ENCODE measurements around the gene TEAD3. TPM values are rescaled to one million over a fixed set of nuclear protein-coding genes. Genes with fewer than 3 reads are reported as not detected.

The TEAD3 gene
- total RNA-seq, 1 experiment from 2014 or later: 27.0 TPM

DNA sequence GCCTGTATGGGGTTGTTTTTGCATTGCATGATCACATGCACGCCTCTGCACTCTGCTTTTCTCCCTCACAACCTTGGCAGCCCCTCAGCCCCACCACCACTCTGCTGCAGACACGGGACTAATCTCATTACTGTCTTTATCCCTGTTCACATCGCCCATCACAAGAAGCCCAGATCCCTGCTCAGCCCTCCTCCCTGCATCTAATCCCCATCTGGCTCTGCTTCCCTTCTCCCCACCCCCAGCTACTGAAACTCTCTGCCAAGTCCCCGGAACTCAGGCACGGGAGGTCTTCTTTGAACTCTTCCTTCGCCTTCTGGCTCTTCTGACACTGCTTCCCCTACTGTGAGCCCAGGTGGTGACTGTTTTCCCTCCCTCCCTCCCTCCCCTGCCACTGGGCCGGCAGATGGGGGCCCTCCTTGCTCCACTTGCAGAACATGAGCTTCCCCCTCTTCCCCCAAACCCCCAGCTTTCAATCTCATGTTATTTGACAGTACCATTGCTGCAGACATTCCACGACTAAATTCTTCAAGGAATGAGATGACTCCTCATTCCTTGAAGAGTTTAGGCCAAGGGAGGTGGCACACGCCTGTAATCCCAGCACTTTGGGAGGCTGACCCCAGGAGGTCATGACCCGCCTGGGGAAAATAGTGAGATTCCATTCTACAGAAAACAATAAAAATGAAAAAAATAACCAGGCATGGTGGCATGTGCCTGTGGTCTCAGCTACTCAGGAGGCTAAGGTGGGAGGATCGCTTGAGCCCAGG, 37.7 kb upstream of the TEAD3 start:
- Mint-ChIP-seq H3K9me3 (no peaks in the 10 kb centered on the region; a peak in 1 of 5 replicates), H3K4me3 (peak overlapping the region in 1 of 2 experiments; percentile 13; a peak in 2 of 5 replicates), H3K27me3 (ENCODE audit: low read depth) (no peaks in the 10 kb centered on the region; the same call in 1 of the 2 replicates), H3K4me1 (peaks cover 17 to 32% of the 10 kb centered on the region in 2 experiments), H3K27ac (peak overlapping the region in 2 of 3 experiments; percentile 49 to 53; a peak in 4 of 7 replicates), H3K36me3 (ENCODE audit: insufficient read depth in 1 of 3, low read depth in 3 of 3) (no peaks in the 10 kb centered on the region)
- TF ChIP-seq, protein P1, sequence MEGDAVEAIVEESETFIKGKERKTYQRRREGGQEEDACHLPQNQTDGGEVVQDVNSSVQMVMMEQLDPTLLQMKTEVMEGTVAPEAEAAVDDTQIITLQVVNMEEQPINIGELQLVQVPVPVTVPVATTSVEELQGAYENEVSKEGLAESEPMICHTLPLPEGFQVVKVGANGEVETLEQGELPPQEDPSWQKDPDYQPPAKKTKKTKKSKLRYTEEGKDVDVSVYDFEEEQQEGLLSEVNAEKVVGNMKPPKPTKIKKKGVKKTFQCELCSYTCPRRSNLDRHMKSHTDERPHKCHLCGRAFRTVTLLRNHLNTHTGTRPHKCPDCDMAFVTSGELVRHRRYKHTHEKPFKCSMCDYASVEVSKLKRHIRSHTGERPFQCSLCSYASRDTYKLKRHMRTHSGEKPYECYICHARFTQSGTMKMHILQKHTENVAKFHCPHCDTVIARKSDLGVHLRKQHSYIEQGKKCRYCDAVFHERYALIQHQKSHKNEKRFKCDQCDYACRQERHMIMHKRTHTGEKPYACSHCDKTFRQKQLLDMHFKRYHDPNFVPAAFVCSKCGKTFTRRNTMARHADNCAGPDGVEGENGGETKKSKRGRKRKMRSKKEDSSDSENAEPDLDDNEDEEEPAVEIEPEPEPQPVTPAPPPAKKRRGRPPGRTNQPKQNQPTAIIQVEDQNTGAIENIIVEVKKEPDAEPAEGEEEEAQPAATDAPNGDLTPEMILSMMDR (conservative IDR thresholded peaks at IDR 0.05): no peak
- no peaks in the 10 kb centered on the region; the same call in 1 of the 2 replicates for H3K4me1 ChIP-seq (ENCODE audit: insufficient read depth, low read length)
- no peaks in the 10 kb centered on the region for H3K79me2 ChIP-seq (ENCODE audit: insufficient read depth, low read length)
- H4K91ac ChIP-seq (ENCODE audit: insufficient read length, low read depth, low read length): no peak overlapping the region
- H2BK20ac ChIP-seq (ENCODE audit: low read depth, low read length, poor library complexity, severe bottlenecking): no peak overlapping the region
- no peak overlapping the region for H3K27ac ChIP-seq (ENCODE audit: insufficient read length, low read depth, low read length)
- no peaks in the 10 kb centered on the region for H3K79me1 ChIP-seq (ENCODE audit: insufficient read depth, low read depth, low read length, poor library complexity, severe bottlenecking)
- no peaks in the 10 kb centered on the region for H3K27me3 ChIP-seq (ENCODE audit: insufficient read depth, low read length)
- H2AK5ac ChIP-seq (ENCODE audit: insufficient read length, low read length): no peak overlapping the region
- H2BK15ac ChIP-seq (ENCODE audit: low read depth, low read length): no peak overlapping the region
- no peak overlapping the region for H3K23ac ChIP-seq (ENCODE audit: insufficient read length, low read depth, low read length)
- H3K4ac ChIP-seq (ENCODE audit: low read depth, low read length): no peak overlapping the region
- H3K23me2 ChIP-seq (ENCODE audit: insufficient read length, low read depth, low read length, poor library complexity, severe bottlenecking): no peaks in the 10 kb centered on the region
- DNase-seq: no peak
- H3K9ac ChIP-seq (ENCODE audit: extremely low read depth, insufficient read length, low read length): no peak overlapping the region
- H2AFZ ChIP-seq (ENCODE audit: low read length): no peak overlapping the region
- no peak overlapping the region for H3K56ac ChIP-seq (ENCODE audit: insufficient read length, low read depth, low read length)
- peak overlapping the region; percentile 21 for H4K8ac ChIP-seq (replicated peaks; ENCODE audit: insufficient read length, low read depth, low read length)
- no peaks in the 10 kb centered on the region for H3K9me3 ChIP-seq (ENCODE audit: control insufficient read depth, low read depth, low read length)
- H4K5ac ChIP-seq (ENCODE audit: insufficient read length, low read depth, low read length): no peak overlapping the region
- H2BK120ac ChIP-seq (ENCODE audit: low read depth, low read length, poor library complexity, severe bottlenecking): no peak overlapping the region
- H3K14ac ChIP-seq (ENCODE audit: insufficient read depth, low read length): 0 out of 2 replicates have a peak overlapping the region, but pooled peaks have one; percentile 41
- H2BK5ac ChIP-seq (ENCODE audit: insufficient read length, low read length): no peak overlapping the region
- WGBS (ENCODE audit: extremely low coverage, insufficient read length, low lambda C conversion rate): no CpG with 5 or more reads among the region's 11 CpGs
- no peak overlapping the region for H3K4me2 ChIP-seq (ENCODE audit: insufficient read depth, insufficient read length, low read length)
- no peak overlapping the region for H3T11ph ChIP-seq (ENCODE audit: low read length)
- H2BK12ac ChIP-seq (ENCODE audit: insufficient read length, low read depth, low read length): no peak overlapping the region
- peak overlapping the region; percentile 26 for H3K18ac ChIP-seq (ENCODE audit: insufficient read length, low read depth, low read length)
- no peaks in the 10 kb centered on the region for H4K20me1 ChIP-seq (ENCODE audit: control insufficient read depth, insufficient read depth, insufficient read length)
